Measurements from ENCODE around the gene DDX43. TPM values are rescaled to one million over a fixed set of nuclear protein-coding genes. Genes with fewer than 3 reads are reported as not detected.

DDX43 gene
- total RNA-seq, 1 experiment from 2014 or later: not detected

- intact Hi-C loops (cut with micrococcal nuclease): no loop called here
Observed at GRCh38 chr6:73349311-73349710, 45.3 kb upstream of the DDX43 start.

More at GRCh38 chr6:73349311-73349710, 45.3 kb upstream of the DDX43 start:
- no peak overlapping the region for H3K27ac ChIP-seq (ENCODE audit: low read depth, low read length)
- no peak overlapping the region for H2AFZ ChIP-seq (ENCODE audit: low read depth, low read length, poor library complexity, severe bottlenecking)
- no peak for TF ChIP-seq CBX3 (IDR thresholded peaks at IDR 0.05; ENCODE audit: low read depth)
- no peak for TF ChIP-seq ZFX (IDR thresholded peaks at IDR 0.05)
- no peak for TF ChIP-seq RAD21 (IDR thresholded peaks at IDR 0.05; ENCODE audit: low read depth)
- TF ChIP-seq CEBPB (IDR thresholded peaks at IDR 0.05; ENCODE audit: low read depth): no peak
- TF ChIP-seq EGR1 (IDR thresholded peaks at IDR 0.05; ENCODE audit: low read depth): no peak
- no peak for TF ChIP-seq REST (IDR thresholded peaks at IDR 0.05; ENCODE audit: low read depth)
- TF ChIP-seq MAX (IDR thresholded peaks at IDR 0.05): no peak
- no peak for TF ChIP-seq EZH2 (IDR thresholded peaks at IDR 0.05)
- TF ChIP-seq, protein P1, sequence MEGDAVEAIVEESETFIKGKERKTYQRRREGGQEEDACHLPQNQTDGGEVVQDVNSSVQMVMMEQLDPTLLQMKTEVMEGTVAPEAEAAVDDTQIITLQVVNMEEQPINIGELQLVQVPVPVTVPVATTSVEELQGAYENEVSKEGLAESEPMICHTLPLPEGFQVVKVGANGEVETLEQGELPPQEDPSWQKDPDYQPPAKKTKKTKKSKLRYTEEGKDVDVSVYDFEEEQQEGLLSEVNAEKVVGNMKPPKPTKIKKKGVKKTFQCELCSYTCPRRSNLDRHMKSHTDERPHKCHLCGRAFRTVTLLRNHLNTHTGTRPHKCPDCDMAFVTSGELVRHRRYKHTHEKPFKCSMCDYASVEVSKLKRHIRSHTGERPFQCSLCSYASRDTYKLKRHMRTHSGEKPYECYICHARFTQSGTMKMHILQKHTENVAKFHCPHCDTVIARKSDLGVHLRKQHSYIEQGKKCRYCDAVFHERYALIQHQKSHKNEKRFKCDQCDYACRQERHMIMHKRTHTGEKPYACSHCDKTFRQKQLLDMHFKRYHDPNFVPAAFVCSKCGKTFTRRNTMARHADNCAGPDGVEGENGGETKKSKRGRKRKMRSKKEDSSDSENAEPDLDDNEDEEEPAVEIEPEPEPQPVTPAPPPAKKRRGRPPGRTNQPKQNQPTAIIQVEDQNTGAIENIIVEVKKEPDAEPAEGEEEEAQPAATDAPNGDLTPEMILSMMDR (IDR thresholded peaks at IDR 0.05 in 2 of 3, conservative IDR thresholded peaks at IDR 0.05 in 1 of 3; ENCODE audit: borderline replicate concordance in 1 of 3, insufficient read depth in 1 of 3, low read depth in 2 of 3, low read length in 2 of 3): no peak
- TF ChIP-seq ELF1 (IDR thresholded peaks at IDR 0.05; ENCODE audit: borderline replicate concordance, low read depth): no peak
- TF ChIP-seq POLR2A (IDR thresholded peaks at IDR 0.05; ENCODE audit: borderline replicate concordance, extremely low read depth, insufficient read depth, insufficient read length): no peak
- no peak for TF ChIP-seq POLR2AphosphoS5 (IDR thresholded peaks at IDR 0.05; ENCODE audit: low read depth, low read length)
- H3K9ac ChIP-seq (ENCODE audit: low read length): no peak overlapping the region
- H4K20me1 ChIP-seq (ENCODE audit: insufficient read depth): no peaks in the 10 kb centered on the region
- no peak overlapping the region for H3K4me2 ChIP-seq (ENCODE audit: low read length)
- H3K4me3 ChIP-seq (replicated peaks in 1 of 2; ENCODE audit: low read depth in 1 of 2, low read length in 2 of 2): no peak overlapping the region
- ChIA-PET POLR2A (interaction anchor here (1.4 kb wide), 1 partner anchor 165 kb away, joined by 4 read pairs; no protein-coding TSS in a partner anchor), RAD21 (ENCODE audit: low non-redundant PET in 1 of 2, low total read pairs in 2 of 2, uncharacterized antibody in 2 of 2, unreplicated experiment in 2 of 2) (no interaction called here), CTCF (no interaction called here)
- H3K79me2 ChIP-seq (ENCODE audit: insufficient read depth, low read length): no peaks in the 10 kb centered on the region
- no TSS peak for BruUV-seq (replicated peaks)
- H3K9me2 ChIP-seq (ENCODE audit: insufficient read depth): no peaks in the 10 kb centered on the region
- no peaks in the 10 kb centered on the region for H3K27me3 ChIP-seq (ENCODE audit: insufficient read depth, low read length)
- no peaks in the 10 kb centered on the region for H3K9me3 ChIP-seq (ENCODE audit: control insufficient read depth in 1 of 2, insufficient read depth in 1 of 2, low read depth in 1 of 2, low read length in 2 of 2)
- no peaks in the 10 kb centered on the region for H3K4me1 ChIP-seq (ENCODE audit: control insufficient read depth in 1 of 2, insufficient read depth in 2 of 2, low read length in 2 of 2)
- no peaks in the 10 kb centered on the region for H3K36me3 ChIP-seq (ENCODE audit: control insufficient read depth in 1 of 2, insufficient read depth in 2 of 2, low read length in 2 of 2)
- ATAC-seq (no peak), DNase-seq (ENCODE audit: low read depth, low spot score) (no peak)
